ENCODE results near the gene OAT. TPM values are rescaled to one million over a fixed set of nuclear protein-coding genes. Genes with fewer than 3 reads are reported as not detected.

The OAT gene
- total and polyA plus RNA-seq, 3 experiments from 2014 or later = 44.1 to 69.5 (median 46.8) TPM

GRCh38 chr10:124408357-124408756, 10.4 kb downstream of the OAT start:
- ChIA-PET POLR2A (no interaction called here), CTCF (interaction anchor here (2.7 kb wide), 1 partner anchor 19 kb away, joined by 13 read pairs; no protein-coding TSS in a partner anchor)
- H3K27me3 ChIP-seq (ENCODE audit: insufficient read depth, low read length, poor library complexity, severe bottlenecking) = no peaks in the 10 kb centered on the region
- Mint-ChIP-seq H3K4me3 (no peak overlapping the region), H3K27ac (no peak overlapping the region), H3K36me3 (peaks cover 8 to 62% (median 20%) of the 10 kb centered on the region in 3 donors), H3K4me1 (peaks cover 6 to 16% (median 15%) of the 10 kb centered on the region in 3 donors), H3K9me3 (no peaks in the 10 kb centered on the region), H3K27me3 (no peaks in the 10 kb centered on the region)
- peaks cover 5% of the 10 kb centered on the region for H3K4me1 ChIP-seq (ENCODE audit: insufficient read depth, low read length)
- H3K27ac ChIP-seq (ENCODE audit: low read depth, low read length) = no peak overlapping the region
- DNase-seq = no peak
- no peaks in the 10 kb centered on the region for H3K9me3 ChIP-seq (ENCODE audit: low read length)
- H3K4me3 ChIP-seq (ENCODE audit: low read length) = no peak overlapping the region
- H3K36me3 ChIP-seq (ENCODE audit: insufficient read depth, low read length) = peaks cover 12% of the 10 kb centered on the region

GRCh38 chr10:124407456-124407855, 11.3 kb downstream of the OAT start:
- Mint-ChIP-seq H3K4me3 (no peak overlapping the region), H3K4me1 (peaks cover 9 to 20% (median 14%) of the 10 kb centered on the region in 3 donors), H3K27me3 (no peaks in the 10 kb centered on the region), H3K9me3 (no peaks in the 10 kb centered on the region), H3K27ac (no peak overlapping the region), H3K36me3 (peaks cover 10 to 71% (median 19%) of the 10 kb centered on the region in 3 donors)
- H3K27ac ChIP-seq (ENCODE audit: low read depth, low read length) = no peak overlapping the region
- peaks cover 9% of the 10 kb centered on the region for H3K4me1 ChIP-seq (ENCODE audit: insufficient read depth, low read length)
- H3K9me3 ChIP-seq (ENCODE audit: low read length) = no peaks in the 10 kb centered on the region
- H3K36me3 ChIP-seq (ENCODE audit: insufficient read depth, low read length) = peaks cover 20% of the 10 kb centered on the region
- ChIA-PET POLR2A (no interaction called here), CTCF (interaction anchor here (2.7 kb wide), 1 partner anchor 18 kb away, joined by 13 read pairs; no protein-coding TSS in a partner anchor)
- H3K4me3 ChIP-seq (ENCODE audit: low read length) = no peak overlapping the region
- no peak for DNase-seq
- H3K27me3 ChIP-seq (ENCODE audit: insufficient read depth, low read length, poor library complexity, severe bottlenecking) = no peaks in the 10 kb centered on the region

DNA sequence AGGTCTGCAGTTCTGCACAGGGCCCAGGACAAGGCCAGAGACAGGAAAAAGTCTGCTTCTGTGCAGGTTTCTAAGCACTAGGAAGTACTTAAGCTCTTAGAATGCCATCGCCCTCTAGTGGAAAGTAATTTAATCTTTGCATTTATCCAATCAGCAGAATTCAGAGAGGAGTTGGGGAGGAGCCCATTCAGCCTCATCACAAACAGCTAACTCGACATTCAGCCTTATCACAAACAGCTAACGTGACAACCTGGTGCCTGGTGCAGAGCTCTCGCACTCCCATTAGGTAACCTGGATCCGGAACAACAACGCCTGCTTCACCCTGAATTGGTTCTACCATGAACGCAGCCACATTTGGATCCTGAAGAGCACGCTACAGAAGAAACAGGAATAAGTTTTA, 15.2 kb downstream of the OAT start:
- ChIA-PET POLR2A (interaction anchor here (0.6 kb wide), 2 partner anchors 15 to 486 kb away, joined by 3 to 6 read pairs; partner anchors contain the start of gene OAT), CTCF (interaction anchor here (0.7 to 2.3 kb wide), 10 partner anchors 9 to 409 kb away, joined by 3 to 20 read pairs (median 4); partner anchors contain the start of gene LHPP)
- Mint-ChIP-seq H3K27me3 (no peaks in the 10 kb centered on the region), H3K9me3 (no peaks in the 10 kb centered on the region), H3K36me3 (peaks cover 6 to 77% (median 20%) of the 10 kb centered on the region in 3 donors), H3K4me1 (peaks cover 8 to 11% (median 9%) of the 10 kb centered on the region in 3 donors), H3K27ac (peak overlapping the region; percentile 4 to 83 (median 60)), H3K4me3 (no peak overlapping the region)
- no peak overlapping the region for H3K27ac ChIP-seq (ENCODE audit: low read depth, low read length)
- H3K27me3 ChIP-seq (ENCODE audit: insufficient read depth, low read length, poor library complexity, severe bottlenecking) = no peaks in the 10 kb centered on the region
- peaks cover 9% of the 10 kb centered on the region for H3K4me1 ChIP-seq (ENCODE audit: insufficient read depth, low read length)
- peaks cover 25% of the 10 kb centered on the region for H3K36me3 ChIP-seq (ENCODE audit: insufficient read depth, low read length)
- peak in 2 of 5 donors; percentile 51 to 64 for DNase-seq
- H3K9me3 ChIP-seq (ENCODE audit: low read length) = no peaks in the 10 kb centered on the region
- H3K4me3 ChIP-seq (ENCODE audit: low read length) = no peak overlapping the region

DNA sequence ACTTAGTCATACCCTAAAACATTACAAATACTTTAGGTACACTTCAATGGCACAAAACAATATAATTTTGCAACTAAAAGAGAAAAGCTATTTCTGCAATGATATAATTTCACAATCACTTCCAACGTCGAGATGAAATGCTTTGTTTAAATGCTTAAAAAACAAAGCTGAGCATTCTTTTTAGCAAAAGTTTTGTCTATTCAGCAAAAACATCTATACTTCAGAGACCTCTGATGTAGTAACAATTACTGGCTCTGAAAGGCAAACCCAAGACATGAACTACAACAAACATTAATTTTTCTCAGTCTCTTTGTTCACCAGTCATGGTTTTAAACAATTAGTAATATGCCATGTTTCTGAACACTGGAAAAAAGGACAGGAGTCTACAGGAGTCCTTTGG, 16.4 kb downstream of the OAT start:
- Histone ChIP-seq H3K27me3 (ENCODE audit: insufficient read depth, low read length, poor library complexity, severe bottlenecking) (no peaks in the 10 kb centered on the region), H3K36me3 (ENCODE audit: insufficient read depth, low read length) (peaks cover 21% of the 10 kb centered on the region), H3K4me3 (ENCODE audit: low read length) (no peak overlapping the region), H3K27ac (ENCODE audit: low read depth, low read length) (no peak overlapping the region), H3K4me1 (ENCODE audit: insufficient read depth, low read length) (peaks cover 9% of the 10 kb centered on the region), H3K9me3 (ENCODE audit: low read length) (no peaks in the 10 kb centered on the region)
- no peak for DNase-seq
- no peak overlapping the region for H3K27ac Mint-ChIP-seq
- POLR2A ChIA-PET = no interaction called here
- H3K4me3 Mint-ChIP-seq = no peak overlapping the region
- CTCF ChIA-PET = interaction anchor here (2.3 kb wide), 1 partner anchor 13 kb away, joined by 7 read pairs; no protein-coding TSS in a partner anchor
- H3K9me3 Mint-ChIP-seq = no peaks in the 10 kb centered on the region
- peaks cover 6 to 78% (median 16%) of the 10 kb centered on the region in 3 donors for H3K36me3 Mint-ChIP-seq
- H3K27me3 Mint-ChIP-seq = no peaks in the 10 kb centered on the region
- H3K4me1 Mint-ChIP-seq = peaks cover 8 to 11% (median 9%) of the 10 kb centered on the region in 3 donors

DNA sequence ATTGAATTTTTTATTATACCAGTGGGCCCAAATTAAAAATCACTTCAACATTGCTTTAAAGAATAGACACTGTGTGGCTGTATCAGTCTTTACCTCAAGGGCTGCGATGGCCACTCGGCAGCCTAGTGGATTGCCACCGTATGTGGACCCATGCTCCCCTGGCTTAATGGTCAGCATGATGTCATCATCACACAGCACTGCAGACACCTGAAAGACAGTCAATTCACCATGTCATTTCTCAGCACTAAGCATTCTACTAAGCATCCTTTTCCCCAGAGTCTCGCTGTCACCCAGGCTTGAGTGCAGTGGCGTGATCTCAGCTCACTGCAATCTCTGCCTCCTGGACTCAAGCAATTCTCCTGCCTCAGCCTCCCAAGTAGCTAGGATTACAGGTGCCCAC, 17.1 kb downstream of the OAT start:
- no peak overlapping the region for H3K27ac Mint-ChIP-seq
- peaks cover 17% of the 10 kb centered on the region for H3K36me3 ChIP-seq (ENCODE audit: insufficient read depth, low read length)
- POLR2A ChIA-PET = no interaction called here
- no peaks in the 10 kb centered on the region for H3K27me3 Mint-ChIP-seq
- H3K4me1 Mint-ChIP-seq = peaks cover 8 to 11% (median 9%) of the 10 kb centered on the region in 3 donors
- H3K36me3 Mint-ChIP-seq = peaks cover 6 to 75% (median 10%) of the 10 kb centered on the region in 3 donors
- no peaks in the 10 kb centered on the region for H3K27me3 ChIP-seq (ENCODE audit: insufficient read depth, low read length, poor library complexity, severe bottlenecking)
- no peak overlapping the region for H3K4me3 ChIP-seq (ENCODE audit: low read length)
- CTCF ChIA-PET = interaction anchor here (1.2 to 2.3 kb wide), 2 partner anchors 13 to 407 kb away, joined by 3 to 7 read pairs; no protein-coding TSS in a partner anchor
- no peaks in the 10 kb centered on the region for H3K9me3 Mint-ChIP-seq
- no peak overlapping the region for H3K27ac ChIP-seq (ENCODE audit: low read depth, low read length)
- DNase-seq = no peak
- no peaks in the 10 kb centered on the region for H3K9me3 ChIP-seq (ENCODE audit: low read length)
- peaks cover 9% of the 10 kb centered on the region for H3K4me1 ChIP-seq (ENCODE audit: insufficient read depth, low read length)
- H3K4me3 Mint-ChIP-seq = no peak overlapping the region

DNA sequence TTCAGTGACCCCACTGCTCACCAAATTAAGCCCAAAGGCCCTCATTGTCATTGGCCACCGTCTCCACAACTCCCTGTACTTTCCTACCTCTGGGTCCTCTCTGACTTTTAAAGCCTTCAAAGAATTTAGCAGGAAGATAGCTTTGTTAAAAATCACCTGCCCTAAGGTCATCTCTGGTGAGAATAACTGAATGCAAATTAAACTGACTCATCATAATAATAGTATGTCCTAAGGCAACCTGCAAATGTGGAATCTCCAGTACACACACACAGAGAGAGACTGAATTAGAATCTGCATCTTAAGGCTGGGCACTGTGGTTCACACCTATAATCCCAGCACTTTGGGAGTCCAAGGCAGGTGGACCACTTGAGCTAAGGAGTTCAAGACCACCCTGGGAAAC, 24.1 kb downstream of the OAT start:
- DNase-seq = no peak

GRCh38 chr10:124392626-124393342, 25.9 kb downstream of the OAT start:
- Mint-ChIP-seq H3K36me3 (peaks cover 0 to 11% (median 0%) of the 10 kb centered on the region in 3 donors), H3K27me3 (no peaks in the 10 kb centered on the region), H3K9me3 (no peaks in the 10 kb centered on the region), H3K4me1 (peaks cover 0 to 4% (median 2%) of the 10 kb centered on the region in 3 donors), H3K4me3 (no peak overlapping the region), H3K27ac (no peak overlapping the region)
- Histone ChIP-seq H3K36me3 (ENCODE audit: insufficient read depth, low read length) (no peaks in the 10 kb centered on the region), H3K4me1 (ENCODE audit: insufficient read depth, low read length) (peaks cover 10% of the 10 kb centered on the region), H3K4me3 (ENCODE audit: low read length) (no peak overlapping the region), H3K27me3 (ENCODE audit: insufficient read depth, low read length, poor library complexity, severe bottlenecking) (no peaks in the 10 kb centered on the region), H3K27ac (ENCODE audit: low read depth, low read length) (no peak overlapping the region), H3K9me3 (ENCODE audit: low read length) (no peaks in the 10 kb centered on the region)
- DNase-seq = no peak
- ChIA-PET POLR2A (no interaction called here), CTCF (interaction anchor here (3.3 kb wide), 1 partner anchor 398 kb away, joined by 18 read pairs; no protein-coding TSS in a partner anchor)

More for the DNA sequence above, 24.1 kb downstream of the OAT start:
- Mint-ChIP-seq H3K9me3 (no peaks in the 10 kb centered on the region), H3K27ac (no peak overlapping the region), H3K27me3 (no peaks in the 10 kb centered on the region), H3K4me3 (no peak overlapping the region), H3K4me1 (peaks cover 0 to 4% (median 0%) of the 10 kb centered on the region in 3 donors), H3K36me3 (peaks cover 0 to 21% (median 0%) of the 10 kb centered on the region in 3 donors)
- CTCF ChIA-PET = interaction anchor here (0.9 to 3.3 kb wide), 2 partner anchors 9 to 400 kb away, joined by 3 to 18 read pairs; no protein-coding TSS in a partner anchor
- Histone ChIP-seq H3K4me1 (ENCODE audit: insufficient read depth, low read length) (peaks cover under 1% of the 10 kb centered on the region), H3K4me3 (ENCODE audit: low read length) (no peak overlapping the region), H3K27ac (ENCODE audit: low read depth, low read length) (no peak overlapping the region), H3K27me3 (ENCODE audit: insufficient read depth, low read length, poor library complexity, severe bottlenecking) (no peaks in the 10 kb centered on the region), H3K9me3 (ENCODE audit: low read length) (no peaks in the 10 kb centered on the region), H3K36me3 (ENCODE audit: insufficient read depth, low read length) (no peaks in the 10 kb centered on the region)
- POLR2A ChIA-PET = no interaction called here

All from CD8-positive, alpha-beta memory T cell (primary cell).